IPS DF 4.7 (cell line): Measurements from ENCODE around the gene AMH.

ENCODE experiments used
- DNase-seq: peaks from one replicate; pipeline ENCODE4 v3.0.0-alpha.2; 2013; ENCODE audit warnings: low spot score; ENCODE audit errors: extremely low read depth

AMH gene

DNA sequence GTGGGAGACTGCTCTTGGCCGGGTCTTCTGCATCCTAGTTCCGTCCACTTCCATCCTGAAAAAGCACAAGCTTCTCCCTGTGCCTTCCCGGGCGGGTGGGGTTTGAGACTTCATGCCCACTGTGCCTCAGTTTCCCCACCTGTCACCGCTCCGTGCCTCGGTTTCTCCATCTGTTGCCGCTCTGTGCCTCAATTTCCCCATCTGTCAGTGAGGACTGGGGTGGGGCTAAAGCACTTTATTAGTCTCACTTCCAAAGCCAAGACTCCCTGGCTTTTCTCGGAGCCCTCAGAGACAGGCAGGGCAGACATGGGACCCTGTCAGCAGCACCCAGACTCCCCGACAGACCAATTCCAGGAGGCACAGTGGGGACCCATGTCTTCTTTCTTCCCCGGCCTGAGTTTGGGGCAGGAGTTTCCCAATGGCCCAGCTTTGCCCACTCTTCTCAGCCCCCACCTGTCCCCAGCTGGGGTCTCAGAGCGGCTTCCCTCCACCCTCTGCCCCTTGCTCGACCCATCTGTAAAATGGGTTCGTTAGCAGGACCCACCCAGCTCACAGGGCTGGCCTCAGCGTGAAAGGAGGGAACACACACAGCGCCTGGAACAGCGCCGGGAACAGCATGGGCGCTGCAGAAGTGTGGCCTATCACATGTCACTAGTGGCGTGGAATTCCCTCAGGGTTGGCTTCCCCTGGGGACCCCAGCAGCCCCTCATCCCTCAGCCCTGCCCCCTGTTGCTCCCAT, 37.4 kb downstream of the AMH start:
- no peak for DNase-seq

GRCh38 chr19:2287585-2288337, 38.6 kb downstream of the AMH start:
- no peak for DNase-seq

- no peak for DNase-seq
Measured at GRCh38 chr19:2288338-2288817, 39.3 kb downstream of the AMH start.

DNA sequence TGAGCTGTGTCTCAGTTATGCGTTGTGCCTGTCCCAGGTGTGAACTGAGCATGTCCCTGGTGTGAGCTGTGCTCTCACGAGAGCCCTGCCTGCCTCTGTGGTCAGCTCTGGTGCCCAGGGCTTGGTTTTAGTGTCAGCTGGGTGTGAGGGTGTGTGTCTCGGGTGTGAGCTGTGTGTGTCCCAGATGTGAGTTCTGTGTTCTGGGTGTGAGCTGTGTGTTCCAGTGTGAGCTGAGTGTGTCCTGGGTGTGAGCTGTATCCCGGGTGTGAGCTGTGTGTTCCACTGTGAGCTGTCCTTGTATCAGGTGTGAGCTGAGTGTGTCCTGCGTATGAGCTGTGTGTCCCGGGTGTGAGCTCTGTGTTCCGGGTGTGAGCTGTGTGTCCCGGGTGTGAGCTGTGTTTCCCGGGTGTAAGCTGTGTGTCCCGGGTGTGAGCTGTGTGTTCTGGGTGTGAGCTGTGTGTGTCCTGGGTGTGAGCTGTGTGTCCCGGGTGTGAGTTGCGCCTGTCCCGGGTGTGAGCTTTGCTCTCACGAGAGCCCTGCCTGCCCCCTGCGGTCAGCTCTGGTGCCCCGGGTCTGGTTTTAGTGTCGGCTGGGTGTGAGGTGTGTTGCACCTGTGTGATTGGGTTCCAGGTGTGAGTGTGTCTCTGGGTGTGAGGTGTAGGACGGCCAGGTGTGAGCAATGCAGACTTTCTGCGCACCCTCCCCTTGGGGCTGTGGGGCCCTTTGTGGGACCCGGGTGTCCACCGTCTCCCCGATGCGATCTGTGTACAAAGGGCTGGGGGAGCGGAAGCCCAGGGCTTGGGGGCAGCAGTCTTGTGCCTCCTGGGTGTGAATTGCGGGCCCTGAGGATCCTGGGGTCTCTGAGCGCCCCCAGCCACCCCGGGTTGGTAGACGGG, 39.9 kb downstream of the AMH start:
- no peak for DNase-seq

- DNase-seq, result no peak
Measured at GRCh38 chr19:2289714-2290435, 40.8 kb downstream of the AMH start.

GRCh38 chr19:2290441-2291184, 41.5 kb downstream of the AMH start:
- no peak for DNase-seq

- DNase-seq, result no peak
Measured at GRCh38 chr19:2291185-2291751, 42.1 kb downstream of the AMH start.

DNA sequence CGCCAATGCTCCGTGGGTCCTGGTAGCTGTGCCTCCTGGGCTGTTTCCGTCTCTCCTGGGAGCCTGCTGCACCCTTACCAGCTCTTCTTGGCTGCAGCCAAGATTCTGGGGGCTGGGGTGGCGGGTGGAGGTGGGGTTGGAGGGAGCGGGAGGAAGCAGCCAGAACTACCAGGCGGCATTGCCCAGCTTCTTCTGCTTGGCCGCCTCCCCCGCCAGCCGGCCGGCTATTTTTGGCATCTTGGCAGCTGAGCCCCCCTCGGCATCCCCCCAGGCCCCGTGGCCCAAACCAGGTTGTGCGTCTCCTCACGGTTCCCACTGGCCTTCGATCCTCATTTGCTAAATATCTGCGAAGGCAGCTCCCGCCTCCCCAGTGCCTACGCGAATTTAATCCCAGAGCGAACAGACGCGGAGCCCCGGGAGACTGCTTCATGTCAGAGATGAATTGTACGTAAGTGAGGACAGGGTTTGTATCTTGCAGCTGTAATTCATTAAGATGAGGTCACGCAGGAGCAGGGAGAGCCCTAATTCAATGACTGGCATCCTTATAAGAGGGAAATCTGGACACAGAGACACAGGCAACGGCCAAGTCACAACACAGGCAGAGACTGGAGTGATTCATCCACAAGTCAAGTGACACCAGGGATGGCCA, 45.7 kb downstream of the AMH start:
- DNase-seq, result no peak

GRCh38 chr19:2296141-2296540, 47.0 kb downstream of the AMH start:
- DNase-seq, result no peak

- no peak for DNase-seq
Measured at GRCh38 chr19:2300533-2300932, 51.4 kb downstream of the AMH start.
